ENCODE data around the gene PNO1. TPM values are rescaled to one million over a fixed set of nuclear protein-coding genes. Genes with fewer than 3 reads are reported as not detected.

Gene PNO1
- total and polyA plus RNA-seq, 2 experiments from 2014 or later = 34.6 to 43.7 TPM

DNA sequence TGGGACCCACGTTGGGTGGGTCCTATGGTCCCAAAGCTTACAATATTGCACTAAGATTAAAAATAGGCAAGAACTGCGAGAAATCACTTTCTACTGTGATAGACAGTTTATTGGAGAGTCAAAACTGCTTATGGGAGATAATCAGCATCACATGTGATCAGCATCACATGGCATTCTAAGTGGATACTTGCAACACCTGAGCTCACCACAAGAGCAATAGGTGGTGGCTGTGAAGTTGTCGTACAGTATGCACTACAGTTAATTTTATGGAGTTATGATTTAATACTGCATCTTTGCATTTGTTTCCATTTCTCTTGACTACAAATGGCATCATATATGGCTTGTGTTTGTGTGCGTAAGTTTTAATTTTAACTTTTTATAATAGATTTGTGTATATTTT is 11.6 kb downstream of the PNO1 start:
- no peak overlapping the region for H3K27ac ChIP-seq (ENCODE audit: low read depth)
- Mint-ChIP-seq H3K4me3 (no peak overlapping the region), H3K9me3 (no peaks in the 10 kb centered on the region), H3K4me1 (no peaks in the 10 kb centered on the region), H3K36me3 (ENCODE audit: low read depth) (peaks cover 55% of the 10 kb centered on the region), H3K27me3 (ENCODE audit: insufficient read depth, low read depth, poor library complexity) (no peaks in the 10 kb centered on the region), H3K27ac (no peak overlapping the region)
- no peak overlapping the region for H2AFZ ChIP-seq
- H3K9me2 ChIP-seq (ENCODE audit: insufficient read depth) = no peaks in the 10 kb centered on the region
- H3F3A ChIP-seq (replicated peaks; ENCODE audit: low read depth) = no peaks in the 10 kb centered on the region
- no peaks in the 10 kb centered on the region for H3K27me3 ChIP-seq (ENCODE audit: insufficient read depth)
- no peak for DNase-seq (ENCODE audit: low spot score)
- ATAC-seq = peak; percentile 30; the same call in 1 of the 3 replicates
- H3K79me2 ChIP-seq (replicated peaks; ENCODE audit: insufficient read depth) = peaks cover 22% of the 10 kb centered on the region; the same call in 1 of the 2 replicates
- peaks cover 20% of the 10 kb centered on the region for H3K36me3 ChIP-seq (ENCODE audit: insufficient read depth)
- no peak overlapping the region for H3K4me2 ChIP-seq
- no peak overlapping the region for H3K4me3 ChIP-seq
- no peaks in the 10 kb centered on the region for H3K4me1 ChIP-seq (ENCODE audit: insufficient read depth)
- TF ChIP-seq, protein P1, sequence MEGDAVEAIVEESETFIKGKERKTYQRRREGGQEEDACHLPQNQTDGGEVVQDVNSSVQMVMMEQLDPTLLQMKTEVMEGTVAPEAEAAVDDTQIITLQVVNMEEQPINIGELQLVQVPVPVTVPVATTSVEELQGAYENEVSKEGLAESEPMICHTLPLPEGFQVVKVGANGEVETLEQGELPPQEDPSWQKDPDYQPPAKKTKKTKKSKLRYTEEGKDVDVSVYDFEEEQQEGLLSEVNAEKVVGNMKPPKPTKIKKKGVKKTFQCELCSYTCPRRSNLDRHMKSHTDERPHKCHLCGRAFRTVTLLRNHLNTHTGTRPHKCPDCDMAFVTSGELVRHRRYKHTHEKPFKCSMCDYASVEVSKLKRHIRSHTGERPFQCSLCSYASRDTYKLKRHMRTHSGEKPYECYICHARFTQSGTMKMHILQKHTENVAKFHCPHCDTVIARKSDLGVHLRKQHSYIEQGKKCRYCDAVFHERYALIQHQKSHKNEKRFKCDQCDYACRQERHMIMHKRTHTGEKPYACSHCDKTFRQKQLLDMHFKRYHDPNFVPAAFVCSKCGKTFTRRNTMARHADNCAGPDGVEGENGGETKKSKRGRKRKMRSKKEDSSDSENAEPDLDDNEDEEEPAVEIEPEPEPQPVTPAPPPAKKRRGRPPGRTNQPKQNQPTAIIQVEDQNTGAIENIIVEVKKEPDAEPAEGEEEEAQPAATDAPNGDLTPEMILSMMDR (conservative IDR thresholded peaks at IDR 0.05; ENCODE audit: low read depth in 2 of 2) = no peak; a peak in 1 of 4 replicates
- no peak for TF ChIP-seq NANOG (IDR thresholded peaks at IDR 0.05; ENCODE audit: borderline replicate concordance)
- TF ChIP-seq CREB1 (CRISPR knock-in tag; IDR thresholded peaks at IDR 0.05; ENCODE audit: low read depth) = no peak
- TF ChIP-seq EZH2 (IDR thresholded peaks at IDR 0.05; ENCODE audit: low read depth, unreplicated experiment) = no peak
- no peak for TF ChIP-seq POLR2AphosphoS5 (IDR thresholded peaks at IDR 0.05; ENCODE audit: low read depth)
- TF ChIP-seq STAT1 (IDR thresholded peaks at IDR 0.05; ENCODE audit: unreplicated experiment) = no peak
- TF ChIP-seq, protein P2, sequence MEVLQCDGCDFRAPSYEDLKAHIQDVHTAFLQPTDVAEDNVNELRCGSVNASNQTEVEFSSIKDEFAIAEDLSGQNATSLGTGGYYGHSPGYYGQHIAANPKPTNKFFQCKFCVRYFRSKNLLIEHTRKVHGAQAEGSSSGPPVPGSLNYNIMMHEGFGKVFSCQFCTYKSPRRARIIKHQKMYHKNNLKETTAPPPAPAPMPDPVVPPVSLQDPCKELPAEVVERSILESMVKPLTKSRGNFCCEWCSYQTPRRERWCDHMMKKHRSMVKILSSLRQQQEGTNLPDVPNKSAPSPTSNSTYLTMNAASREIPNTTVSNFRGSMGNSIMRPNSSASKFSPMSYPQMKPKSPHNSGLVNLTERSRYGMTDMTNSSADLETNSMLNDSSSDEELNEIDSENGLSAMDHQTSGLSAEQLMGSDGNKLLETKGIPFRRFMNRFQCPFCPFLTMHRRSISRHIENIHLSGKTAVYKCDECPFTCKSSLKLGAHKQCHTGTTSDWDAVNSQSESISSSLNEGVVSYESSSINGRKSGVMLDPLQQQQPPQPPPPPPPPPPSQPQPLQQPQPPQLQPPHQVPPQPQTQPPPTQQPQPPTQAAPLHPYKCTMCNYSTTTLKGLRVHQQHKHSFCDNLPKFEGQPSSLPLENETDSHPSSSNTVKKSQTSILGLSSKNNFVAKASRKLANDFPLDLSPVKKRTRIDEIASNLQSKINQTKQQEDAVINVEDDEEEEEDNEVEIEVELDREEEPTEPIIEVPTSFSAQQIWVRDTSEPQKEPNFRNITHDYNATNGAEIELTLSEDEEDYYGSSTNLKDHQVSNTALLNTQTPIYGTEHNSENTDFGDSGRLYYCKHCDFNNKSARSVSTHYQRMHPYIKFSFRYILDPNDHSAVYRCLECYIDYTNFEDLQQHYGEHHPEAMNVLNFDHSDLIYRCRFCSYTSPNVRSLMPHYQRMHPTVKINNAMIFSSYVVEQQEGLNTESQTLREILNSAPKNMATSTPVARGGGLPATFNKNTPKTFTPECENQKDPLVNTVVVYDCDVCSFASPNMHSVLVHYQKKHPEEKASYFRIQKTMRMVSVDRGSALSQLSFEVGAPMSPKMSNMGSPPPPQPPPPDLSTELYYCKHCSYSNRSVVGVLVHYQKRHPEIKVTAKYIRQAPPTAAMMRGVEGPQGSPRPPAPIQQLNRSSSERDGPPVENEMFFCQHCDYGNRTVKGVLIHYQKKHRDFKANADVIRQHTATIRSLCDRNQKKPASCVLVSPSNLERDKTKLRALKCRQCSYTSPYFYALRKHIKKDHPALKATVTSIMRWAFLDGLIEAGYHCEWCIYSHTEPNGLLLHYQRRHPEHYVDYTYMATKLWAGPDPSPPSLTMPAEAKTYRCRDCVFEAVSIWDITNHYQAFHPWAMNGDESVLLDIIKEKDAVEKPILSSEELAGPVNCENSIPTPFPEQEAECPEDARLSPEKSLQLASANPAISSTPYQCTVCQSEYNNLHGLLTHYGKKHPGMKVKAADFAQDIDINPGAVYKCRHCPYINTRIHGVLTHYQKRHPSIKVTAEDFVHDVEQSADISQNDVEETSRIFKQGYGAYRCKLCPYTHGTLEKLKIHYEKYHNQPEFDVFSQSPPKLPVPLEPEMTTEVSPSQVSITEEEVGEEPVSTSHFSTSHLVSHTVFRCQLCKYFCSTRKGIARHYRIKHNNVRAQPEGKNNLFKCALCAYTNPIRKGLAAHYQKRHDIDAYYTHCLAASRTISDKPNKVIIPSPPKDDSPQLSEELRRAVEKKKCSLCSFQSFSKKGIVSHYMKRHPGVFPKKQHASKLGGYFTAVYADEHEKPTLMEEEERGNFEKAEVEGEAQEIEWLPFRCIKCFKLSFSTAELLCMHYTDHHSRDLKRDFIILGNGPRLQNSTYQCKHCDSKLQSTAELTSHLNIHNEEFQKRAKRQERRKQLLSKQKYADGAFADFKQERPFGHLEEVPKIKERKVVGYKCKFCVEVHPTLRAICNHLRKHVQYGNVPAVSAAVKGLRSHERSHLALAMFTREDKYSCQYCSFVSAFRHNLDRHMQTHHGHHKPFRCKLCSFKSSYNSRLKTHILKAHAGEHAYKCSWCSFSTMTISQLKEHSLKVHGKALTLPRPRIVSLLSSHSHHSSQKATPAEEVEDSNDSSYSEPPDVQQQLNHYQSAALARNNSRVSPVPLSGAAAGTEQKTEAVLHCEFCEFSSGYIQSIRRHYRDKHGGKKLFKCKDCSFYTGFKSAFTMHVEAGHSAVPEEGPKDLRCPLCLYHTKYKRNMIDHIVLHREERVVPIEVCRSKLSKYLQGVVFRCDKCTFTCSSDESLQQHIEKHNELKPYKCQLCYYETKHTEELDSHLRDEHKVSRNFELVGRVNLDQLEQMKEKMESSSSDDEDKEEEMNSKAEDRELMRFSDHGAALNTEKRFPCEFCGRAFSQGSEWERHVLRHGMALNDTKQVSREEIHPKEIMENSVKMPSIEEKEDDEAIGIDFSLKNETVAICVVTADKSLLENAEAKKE (CRISPR knock-in tag; IDR thresholded peaks at IDR 0.05) = no peak
- TF ChIP-seq, protein P3, sequence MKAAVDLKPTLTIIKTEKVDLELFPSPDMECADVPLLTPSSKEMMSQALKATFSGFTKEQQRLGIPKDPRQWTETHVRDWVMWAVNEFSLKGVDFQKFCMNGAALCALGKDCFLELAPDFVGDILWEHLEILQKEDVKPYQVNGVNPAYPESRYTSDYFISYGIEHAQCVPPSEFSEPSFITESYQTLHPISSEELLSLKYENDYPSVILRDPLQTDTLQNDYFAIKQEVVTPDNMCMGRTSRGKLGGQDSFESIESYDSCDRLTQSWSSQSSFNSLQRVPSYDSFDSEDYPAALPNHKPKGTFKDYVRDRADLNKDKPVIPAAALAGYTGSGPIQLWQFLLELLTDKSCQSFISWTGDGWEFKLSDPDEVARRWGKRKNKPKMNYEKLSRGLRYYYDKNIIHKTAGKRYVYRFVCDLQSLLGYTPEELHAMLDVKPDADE (IDR thresholded peaks at IDR 0.05) = no peak
- TF ChIP-seq EZH2phosphoT487 (IDR thresholded peaks at IDR 0.05; ENCODE audit: unreplicated experiment) = no peak
- H4K20me1 ChIP-seq (replicated peaks; ENCODE audit: insufficient read depth) = peaks cover 20% of the 10 kb centered on the region
